ENCODE measurements around the gene AQP7. TPM values are rescaled to one million over a fixed set of nuclear protein-coding genes. Genes with fewer than 3 reads are reported as not detected.

AQP7 gene
- total RNA-seq, 2 experiments from 2014 or later = 2.2 TPM; not detected in 1

DNA sequence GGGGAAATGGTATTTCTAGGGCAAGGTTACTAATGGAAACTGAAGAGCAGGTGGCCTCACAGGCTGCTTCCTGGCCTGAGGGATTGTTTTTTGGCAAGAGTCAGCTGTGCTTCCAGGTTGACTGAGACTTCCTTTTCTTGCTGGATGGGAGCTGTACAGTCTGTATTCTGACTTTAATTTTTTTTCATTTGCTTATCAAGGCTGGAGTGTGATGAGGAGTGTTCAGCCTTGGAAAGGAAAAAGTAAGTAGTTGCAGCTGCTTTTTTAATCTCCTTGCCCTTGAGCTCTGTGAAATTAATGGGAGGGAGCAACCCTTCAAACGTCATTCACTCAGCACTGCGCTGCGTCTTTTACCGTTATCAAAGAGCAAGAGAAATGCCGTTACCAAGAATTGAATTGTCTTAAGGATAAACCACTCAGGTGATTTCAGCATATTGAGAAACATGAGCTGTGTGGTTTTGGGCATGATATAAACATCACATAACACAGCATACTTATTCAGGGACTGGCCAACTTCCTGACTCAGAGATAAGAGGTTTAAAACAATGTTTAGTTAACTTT, 47.6 kb downstream of the AQP7 start:
- Histone ChIP-seq H3K4me2 (ENCODE audit: low read length) (no peak overlapping the region), H2AFZ (ENCODE audit: low read length) (no peak overlapping the region), H3K4me1 (ENCODE audit: insufficient read depth, low read length, poor library complexity, severe bottlenecking) (no peaks in the 10 kb centered on the region), H3K27ac (ENCODE audit: low read depth, low read length, poor library complexity, severe bottlenecking) (no peak overlapping the region), H3K4me3 (ENCODE audit: low read depth, low read length, poor library complexity, severe bottlenecking) (no peak overlapping the region), H3K79me2 (ENCODE audit: insufficient read depth, low read depth, low read length) (no peaks in the 10 kb centered on the region), H3K9me3 (ENCODE audit: low read length) (no peaks in the 10 kb centered on the region), H3K36me3 (ENCODE audit: insufficient read depth, low read length) (peaks cover 59% of the 10 kb centered on the region), H3K9me2 (ENCODE audit: insufficient read depth, low read length) (no peaks in the 10 kb centered on the region), H4K20me1 (ENCODE audit: insufficient read depth, low read length) (no peaks in the 10 kb centered on the region)
- intact Hi-C loops (cut with micrococcal nuclease; ENCODE audit: unreplicated experiment) = no loop called here
- TF ChIP-seq CTCF (conservative IDR thresholded peaks at IDR 0.05; ENCODE audit: low read length) (no peak), EZH2phosphoT487 (IDR thresholded peaks at IDR 0.05; ENCODE audit: borderline replicate concordance, low read depth, low read length) (no peak)
- no TSS peak for BruUV-seq (replicated peaks)
- POLR2A ChIA-PET = interaction anchor here (0.6 kb wide), 1 partner anchor 37 kb away, joined by 4 read pairs; no protein-coding TSS in a partner anchor
- DNase-seq (ENCODE audit: low spot score) = no peak
- CTCF ChIA-PET (ENCODE audit: unreplicated experiment) = no interaction called here

- H3K9me2 ChIP-seq (ENCODE audit: insufficient read depth, low read length) = no peaks in the 10 kb centered on the region
- peaks cover 76% of the 10 kb centered on the region for H3K36me3 ChIP-seq (ENCODE audit: insufficient read depth, low read length)
- no peak for DNase-seq (ENCODE audit: low spot score)
- no peak for TF ChIP-seq EZH2phosphoT487 (IDR thresholded peaks at IDR 0.05; ENCODE audit: borderline replicate concordance, low read depth, low read length)
- no peak for TF ChIP-seq CTCF (conservative IDR thresholded peaks at IDR 0.05; ENCODE audit: low read length)
- no TSS peak for BruUV-seq (replicated peaks)
- H3K4me1 ChIP-seq (ENCODE audit: insufficient read depth, low read length, poor library complexity, severe bottlenecking) = no peaks in the 10 kb centered on the region
- no peaks in the 10 kb centered on the region for H3K79me2 ChIP-seq (ENCODE audit: insufficient read depth, low read depth, low read length)
- no peak overlapping the region for H3K4me2 ChIP-seq (ENCODE audit: low read length)
- H4K20me1 ChIP-seq (ENCODE audit: insufficient read depth, low read length) = no peaks in the 10 kb centered on the region
- POLR2A ChIA-PET = interaction anchor here (0.6 to 1.4 kb wide), 3 partner anchors 13 to 148 kb away, joined by 3 to 4 read pairs (median 3); no protein-coding TSS in a partner anchor
- H3K9me3 ChIP-seq (ENCODE audit: low read length) = no peaks in the 10 kb centered on the region
- H3K27ac ChIP-seq (ENCODE audit: low read depth, low read length, poor library complexity, severe bottlenecking) = no peak overlapping the region
- CTCF ChIA-PET (ENCODE audit: unreplicated experiment) = no interaction called here
- H2AFZ ChIP-seq (ENCODE audit: low read length) = no peak overlapping the region
- H3K4me3 ChIP-seq (ENCODE audit: low read depth, low read length, poor library complexity, severe bottlenecking) = no peak overlapping the region
- intact Hi-C loops (cut with micrococcal nuclease; ENCODE audit: unreplicated experiment) = no loop called here
These were observed 50.8 kb downstream of the AQP7 start for GRCh38 chr9:33351547-33351946.

- Histone ChIP-seq H3K36me3 (ENCODE audit: insufficient read depth, low read length) (peaks cover 77% of the 10 kb centered on the region), H3K27ac (ENCODE audit: low read depth, low read length, poor library complexity, severe bottlenecking) (no peak overlapping the region), H2AFZ (ENCODE audit: low read length) (no peak overlapping the region), H3K9me3 (ENCODE audit: low read length) (no peaks in the 10 kb centered on the region), H3K4me2 (ENCODE audit: low read length) (no peak overlapping the region), H3K4me1 (ENCODE audit: insufficient read depth, low read length, poor library complexity, severe bottlenecking) (no peaks in the 10 kb centered on the region), H4K20me1 (ENCODE audit: insufficient read depth, low read length) (no peaks in the 10 kb centered on the region), H3K9me2 (ENCODE audit: insufficient read depth, low read length) (no peaks in the 10 kb centered on the region), H3K4me3 (ENCODE audit: low read depth, low read length, poor library complexity, severe bottlenecking) (no peak overlapping the region), H3K79me2 (ENCODE audit: insufficient read depth, low read depth, low read length) (no peaks in the 10 kb centered on the region)
- no TSS peak for BruUV-seq (replicated peaks)
- ChIA-PET CTCF (ENCODE audit: unreplicated experiment) (no interaction called here), POLR2A (interaction anchor here (0.7 to 1.4 kb wide), 4 partner anchors 11 to 812 kb away, joined by 3 to 7 read pairs (median 4); no protein-coding TSS in a partner anchor)
- intact Hi-C loops (cut with micrococcal nuclease; ENCODE audit: unreplicated experiment) = no loop called here
- no peak for DNase-seq (ENCODE audit: low spot score)
- TF ChIP-seq CTCF (conservative IDR thresholded peaks at IDR 0.05; ENCODE audit: low read length) (no peak), EZH2phosphoT487 (IDR thresholded peaks at IDR 0.05; ENCODE audit: borderline replicate concordance, low read depth, low read length) (no peak)
These were observed 52.1 kb downstream of the AQP7 start for GRCh38 chr9:33350310-33350709.
